ENCODE results near the gene CHKA. TPM values are rescaled to one million over a fixed set of nuclear protein-coding genes. Genes with fewer than 3 reads are reported as not detected.

The CHKA gene
- total and polyA plus RNA-seq, 2 of the 8 experiments (the other 6 are each of a cell fraction or from before 2014, with no cell fraction given), result 61.2 to 86.6 TPM

- CTCF ChIA-PET (ENCODE audit: partially characterized antibody), result interaction anchor here (3.6 kb wide), 1 partner anchor 9 kb away, joined by 9 read pairs; no protein-coding TSS in a partner anchor
- Histone ChIP-seq H2BK15ac (ENCODE audit: low read length) (no peak overlapping the region), H2BK12ac (ENCODE audit: low read depth, low read length) (no peak overlapping the region), H2BK20ac (ENCODE audit: low read length) (no peak overlapping the region), H4K5ac (ENCODE audit: insufficient read length, low read depth, low read length) (no peak overlapping the region), H4K20me1 (replicated peaks in 1 of 2; ENCODE audit: control insufficient read depth in 1 of 2, insufficient read depth in 2 of 2, low read length in 2 of 2) (peaks cover 7 to 12% of the 10 kb centered on the region in 2 experiments), H2AK5ac (ENCODE audit: low read depth, low read length) (no peak overlapping the region), H3K79me2 (ENCODE audit: control insufficient read depth in 1 of 2, insufficient read depth in 2 of 2, low read length in 2 of 2) (peaks cover 6 to 82% of the 10 kb centered on the region in 2 experiments; a peak in 3 of 4 replicates), H2BK120ac (replicated peaks; ENCODE audit: low read depth, low read length) (no peak overlapping the region), H3K23ac (ENCODE audit: insufficient read length) (no peak overlapping the region), H3K14ac (ENCODE audit: insufficient read length) (no peak overlapping the region), H3K4me2 (ENCODE audit: insufficient read depth in 1 of 2, low read depth in 2 of 2, low read length in 2 of 2) (no peak overlapping the region), H2BK5ac (ENCODE audit: low read depth, low read length) (no peak overlapping the region), H3K4me1 (replicated peaks in 1 of 4; ENCODE audit: control insufficient read depth in 3 of 4, insufficient read depth in 4 of 4, low read length in 3 of 4) (peaks cover 0 to 2% (median 0%) of the 10 kb centered on the region in 4 experiments; a peak in 1 of 7 replicates), H4K91ac (replicated peaks; ENCODE audit: insufficient read length, low read length) (no peak overlapping the region), H2AFZ (ENCODE audit: low read length) (no peak overlapping the region), H3K4ac (replicated peaks; ENCODE audit: insufficient read length, low read depth, low read length) (no peak overlapping the region), H3K27ac (ENCODE audit: low read depth, low read length) (peak overlapping the region; percentile 5; the same call in 1 of the 2 replicates), H3K27me3 (replicated peaks in 1 of 4; ENCODE audit: control insufficient read depth in 3 of 4, extremely low read depth in 1 of 4, insufficient read depth in 3 of 4, low read length in 3 of 4) (no peaks in the 10 kb centered on the region), H3K36me3 (ENCODE audit: control insufficient read depth in 2 of 4, insufficient read depth in 4 of 4, low read length in 3 of 4) (peaks cover 0 to 12% (median 4%) of the 10 kb centered on the region in 4 experiments; a peak in 4 of 8 replicates), H3K56ac (replicated peaks; ENCODE audit: insufficient read length, low read depth, low read length) (no peak overlapping the region), H3K23me2 (ENCODE audit: low read depth, low read length) (no peaks in the 10 kb centered on the region), H3K9me3 (ENCODE audit: insufficient read depth in 2 of 2, low read depth in 1 of 2, low read length in 1 of 2) (no peaks in the 10 kb centered on the region), H3K18ac (ENCODE audit: extremely low read depth, low read length) (no peak overlapping the region), H3K4me3 (ENCODE audit: extremely low read depth in 1 of 4, insufficient read depth in 2 of 4, low read depth in 3 of 4, low read length in 4 of 4) (no peak overlapping the region), H3K9ac (replicated peaks in 1 of 4; ENCODE audit: extremely low read depth in 1 of 4, low read depth in 3 of 4, low read length in 3 of 4) (no peak overlapping the region), H4K8ac (ENCODE audit: extremely low read depth, insufficient read depth, low read length) (no peak overlapping the region), H3K79me1 (ENCODE audit: low read depth, low read length) (peaks cover 4% of the 10 kb centered on the region)
- WGBS, 2 experiments (ENCODE audit: extremely low coverage in 1 of 2, insufficient coverage in 1 of 2, insufficient read length in 1 of 2, insufficient replicate concordance in 2 of 2, low coverage in 1 of 2, low lambda C conversion rate in 2 of 2, missing lambda C conversion rate in 1 of 2), result 96% methylated on average over 8 of the region's 8 CpGs; no CpG with 5 or more reads in 1 of the 2 experiments
- POLR2A ChIA-PET (ENCODE audit: partially characterized antibody), result interaction anchor here (1.0 to 1.6 kb wide), 2 partner anchors 20 to 66 kb away, joined by 3 to 4 read pairs; no protein-coding TSS in a partner anchor
- FAIRE-seq (no peak), DNase-seq (ENCODE audit: low read depth in 1 of 2, low spot score in 2 of 2) (no peak)
- no peak for TF ChIP-seq YY1 (IDR thresholded peaks at IDR 0.05; ENCODE audit: low read depth, low read length)
- TF ChIP-seq HDAC2 (IDR thresholded peaks at IDR 0.05; ENCODE audit: borderline replicate concordance in 1 of 2, low read depth in 2 of 2, low read length in 2 of 2), result no peak
- TF ChIP-seq SAP30 (IDR thresholded peaks at IDR 0.05; ENCODE audit: insufficient read depth, insufficient replicate concordance, low read length), result no peak
- no peak for TF ChIP-seq GABPA (IDR thresholded peaks at IDR 0.05; ENCODE audit: borderline replicate concordance, insufficient read depth, low read length)
- no peak for TF ChIP-seq USF2 (IDR thresholded peaks at IDR 0.05; ENCODE audit: low read length)
- TF ChIP-seq RBBP5 (IDR thresholded peaks at IDR 0.05; ENCODE audit: borderline replicate concordance, low read depth, low read length), result no peak
- TF ChIP-seq RAD21 (IDR thresholded peaks at IDR 0.05 in 1 of 2, conservative IDR thresholded peaks at IDR 0.05 in 1 of 2; ENCODE audit: low read depth in 2 of 2, low read length in 2 of 2), result no peak
- TF ChIP-seq JUN (IDR thresholded peaks at IDR 0.05; ENCODE audit: low read depth, low read length), result no peak
- TF ChIP-seq RXRA (IDR thresholded peaks at IDR 0.05; ENCODE audit: insufficient read depth, low read depth, low read length), result no peak
- no peak for TF ChIP-seq TEAD4 (IDR thresholded peaks at IDR 0.05; ENCODE audit: low read depth, low read length)
Measured at GRCh38 chr11:68096962-68097361, 24.2 kb downstream of the CHKA start.

Measured in H1 (cell line).